ENCODE data around the gene SLC25A38. TPM values are rescaled to one million over a fixed set of nuclear protein-coding genes. Genes with fewer than 3 reads are reported as not detected.
"Not testable (repeated sequence)": the region's sequence is repeated elsewhere in the genome, so short reads cannot be mapped to it uniquely, and the experiment has no call there.

SLC25A38 gene
- total RNA-seq, 1 experiment from 2014 or later: 24.1 TPM

DNA sequence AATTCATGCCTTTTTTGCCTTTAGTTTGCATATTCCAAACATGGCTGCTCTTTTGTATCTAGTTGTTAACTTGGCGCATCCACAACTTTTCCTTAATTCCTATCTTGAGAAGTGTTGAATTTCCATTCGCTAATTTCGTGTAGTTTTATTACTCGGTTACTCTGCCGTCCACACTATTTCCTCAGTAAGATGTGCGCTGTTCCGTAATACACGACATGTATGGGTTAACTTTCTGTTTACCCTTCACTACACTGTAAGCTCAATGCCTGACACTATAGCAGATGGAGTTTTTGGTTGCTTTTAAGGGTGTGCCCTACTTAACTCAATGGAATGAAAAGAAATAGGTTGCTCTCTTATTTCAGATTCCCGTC is 24.1 kb downstream of the SLC25A38 start:
- DNase-seq (ENCODE audit: low spot score): no peak

DNA sequence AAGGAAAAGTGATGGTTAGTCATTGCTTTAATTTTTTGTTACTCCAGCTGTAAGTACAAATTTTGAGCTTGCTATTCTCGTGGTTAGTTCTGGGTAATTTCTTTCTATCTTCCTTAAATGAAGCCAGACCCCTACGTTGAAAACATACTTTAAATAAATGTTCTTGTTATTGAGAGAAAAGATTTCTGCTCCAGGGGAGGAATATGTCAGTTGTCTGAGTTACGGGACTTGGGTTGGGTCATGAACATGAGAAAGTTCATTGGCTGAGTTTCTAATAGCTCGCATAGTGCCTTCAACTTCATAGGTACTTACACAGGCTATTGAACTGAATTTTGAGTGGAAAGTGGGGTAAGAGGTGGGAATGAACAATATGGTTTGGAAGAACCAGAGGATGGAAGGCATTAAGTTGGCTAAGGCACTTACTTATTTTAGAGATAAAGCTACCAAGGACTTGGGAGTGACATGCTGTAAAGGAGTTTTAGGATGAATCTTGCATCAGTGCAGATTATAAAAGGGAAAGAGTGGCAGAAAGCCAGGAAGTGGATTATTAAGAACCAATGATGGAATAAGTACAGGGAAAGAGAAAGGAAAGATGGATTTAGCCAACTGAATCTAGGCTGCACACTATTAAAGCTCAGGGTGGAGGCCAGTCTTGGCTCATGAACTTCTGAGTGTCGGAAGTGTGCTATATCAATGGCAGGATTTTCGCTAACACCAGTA is 24.8 kb downstream of the SLC25A38 start:
- no peak for DNase-seq (ENCODE audit: low spot score)

DNA sequence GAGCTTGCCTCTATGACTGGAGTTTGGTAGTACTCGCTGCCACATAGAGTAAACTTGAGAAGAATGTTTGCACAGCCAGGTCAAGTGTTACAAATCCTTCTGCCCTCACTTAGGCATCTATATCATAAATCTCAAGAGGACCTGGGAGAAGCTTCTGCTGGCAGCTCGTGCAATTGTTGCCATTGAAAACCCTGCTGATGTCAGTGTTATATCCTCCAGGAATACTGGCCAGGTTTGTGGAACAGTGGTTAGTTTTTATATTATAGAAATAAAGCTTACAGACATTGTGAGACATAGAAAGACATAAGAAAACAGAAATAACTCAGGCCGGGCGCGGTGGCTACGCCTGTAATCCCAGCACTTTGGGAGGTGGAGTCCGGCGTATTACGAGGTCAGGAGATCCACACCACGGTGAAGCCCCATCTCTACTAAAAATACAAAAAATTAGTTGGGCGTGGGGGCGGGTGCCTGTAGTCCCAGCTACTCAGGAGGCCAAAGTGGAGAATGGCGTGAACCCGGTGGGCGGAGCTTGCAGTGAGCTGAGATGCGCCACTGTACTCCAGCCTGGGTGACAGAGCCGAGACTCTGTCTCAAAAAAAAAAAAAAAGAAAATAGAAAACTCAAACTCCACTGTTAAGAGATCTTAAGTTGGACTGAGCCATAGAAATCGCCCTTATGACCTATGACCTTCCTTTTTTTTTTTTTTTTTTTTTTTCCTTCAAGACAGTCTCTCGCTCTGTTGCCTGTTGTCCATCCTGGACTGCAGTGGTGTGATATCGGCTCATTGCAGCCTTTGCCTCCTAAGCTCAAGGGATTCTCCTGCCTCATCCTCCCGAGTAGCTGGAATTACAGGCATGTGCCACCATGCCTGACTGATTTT is 25.6 kb downstream of the SLC25A38 start:
- no peak for DNase-seq (ENCODE audit: low spot score)

DNA sequence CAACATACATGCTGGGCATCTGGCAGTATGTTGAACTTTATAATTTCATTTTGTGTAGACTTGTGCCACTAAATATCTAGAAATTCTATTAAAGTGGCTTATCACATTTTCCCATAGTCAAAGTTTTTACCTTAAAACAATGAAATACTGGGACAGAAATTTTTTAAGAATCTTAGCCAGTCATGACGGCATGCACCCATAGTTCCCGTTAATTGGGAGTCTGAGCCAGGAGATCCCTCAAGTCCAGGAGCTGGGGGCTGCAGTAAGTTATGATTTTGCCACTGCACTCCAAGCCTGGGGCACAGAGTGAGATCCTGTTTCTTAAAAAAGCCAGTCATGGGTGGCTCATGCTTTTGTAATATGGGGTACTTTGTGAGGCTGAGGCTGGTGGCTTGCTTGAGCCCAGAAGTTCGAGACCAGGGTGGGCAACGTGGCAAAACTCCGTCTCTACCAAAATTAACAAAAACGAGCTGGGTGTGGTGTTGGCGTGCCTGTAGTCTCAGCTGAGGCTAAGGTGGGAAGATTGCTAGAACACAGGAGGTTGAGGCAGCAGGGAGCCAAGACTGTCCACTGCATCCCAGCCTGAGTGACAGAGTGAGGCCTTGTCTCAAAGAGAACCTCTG is 26.5 kb downstream of the SLC25A38 start:
- DNase-seq (ENCODE audit: low spot score): no peak

DNA sequence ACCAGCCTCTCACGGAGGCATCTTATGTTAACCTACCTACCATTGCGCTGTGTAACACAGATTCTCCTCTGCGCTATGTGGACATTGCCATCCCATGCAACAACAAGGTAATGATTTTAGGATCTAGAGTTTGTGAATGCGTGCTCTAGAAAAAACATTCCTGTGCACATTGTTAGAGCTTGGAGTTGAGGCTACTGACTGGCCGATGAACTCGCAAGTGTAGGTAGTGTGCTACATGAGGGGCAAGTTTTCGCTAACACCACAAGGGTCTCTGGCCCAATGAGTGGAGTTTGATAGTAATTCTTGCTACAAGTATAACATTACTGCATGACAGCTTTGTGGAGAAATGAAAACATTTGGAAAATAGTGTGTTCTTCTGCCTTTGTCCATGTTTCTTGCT is 27.7 kb downstream of the SLC25A38 start:
- no peak for DNase-seq (ENCODE audit: low spot score)

DNA sequence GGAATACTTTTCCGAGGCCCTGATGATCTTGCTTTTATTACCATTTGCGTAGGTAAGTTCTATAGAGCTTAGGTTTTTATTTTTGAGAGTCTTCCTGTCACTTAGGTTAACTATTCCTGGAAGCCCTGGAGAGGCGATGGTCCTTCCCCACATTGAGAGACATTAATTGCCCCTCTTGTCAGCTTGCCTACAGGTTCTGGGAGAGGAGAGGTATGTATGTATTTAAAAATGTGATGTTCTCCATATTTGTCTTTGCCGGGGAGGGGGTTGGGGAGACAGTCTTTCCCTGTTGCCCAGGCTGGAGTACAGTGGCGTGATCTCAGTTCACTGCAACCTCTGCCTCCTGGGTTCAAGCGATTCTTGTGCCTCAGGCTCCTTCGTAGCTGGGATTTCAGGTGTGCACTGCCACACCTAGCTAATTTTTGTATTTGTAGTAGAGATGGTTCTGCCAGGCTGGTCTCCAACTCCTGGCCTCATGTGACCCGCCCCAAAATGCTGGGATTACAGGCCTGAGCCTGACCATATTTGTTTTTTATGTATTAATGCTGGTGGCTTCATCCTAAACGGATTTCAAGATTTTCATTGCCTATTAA is 29.6 kb downstream of the SLC25A38 start:
- no peak for DNase-seq (ENCODE audit: low spot score)

DNA sequence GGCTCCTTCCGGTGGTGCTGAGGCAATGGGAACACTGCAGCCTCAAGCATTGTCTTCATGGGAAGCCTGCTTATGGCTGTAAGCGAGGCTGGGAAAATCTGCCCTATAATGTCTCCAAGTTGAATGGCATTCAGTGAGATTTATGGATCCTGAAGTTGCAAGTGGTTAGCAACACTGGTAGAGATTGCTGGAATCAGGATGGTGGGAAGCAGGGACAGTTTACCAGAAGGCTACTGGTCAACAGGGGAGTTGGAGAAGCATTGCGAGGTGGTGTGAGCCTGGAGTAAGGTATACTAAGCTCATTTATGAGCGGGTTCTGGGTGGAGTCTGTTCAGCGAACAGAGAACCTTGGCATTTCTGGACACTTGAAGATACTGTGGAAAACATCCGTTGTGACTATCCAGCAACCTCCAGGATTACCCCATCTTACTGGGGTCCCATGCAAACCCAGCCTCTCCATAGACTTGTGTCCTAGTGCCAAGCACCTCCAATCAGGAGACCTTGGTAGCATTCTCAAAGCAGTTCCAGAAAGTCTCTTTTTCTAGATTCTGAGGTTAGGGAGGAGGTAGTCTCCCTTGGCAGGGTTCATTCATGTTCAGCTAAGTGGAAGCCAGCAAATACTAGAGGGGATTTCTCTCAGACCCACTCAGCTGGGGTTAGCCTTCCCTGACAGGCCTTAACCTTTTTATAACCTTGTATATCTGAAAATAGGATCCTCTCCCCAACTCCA is 30.7 kb downstream of the SLC25A38 start:
- peak; percentile 25 for DNase-seq (ENCODE audit: low spot score)

DNA sequence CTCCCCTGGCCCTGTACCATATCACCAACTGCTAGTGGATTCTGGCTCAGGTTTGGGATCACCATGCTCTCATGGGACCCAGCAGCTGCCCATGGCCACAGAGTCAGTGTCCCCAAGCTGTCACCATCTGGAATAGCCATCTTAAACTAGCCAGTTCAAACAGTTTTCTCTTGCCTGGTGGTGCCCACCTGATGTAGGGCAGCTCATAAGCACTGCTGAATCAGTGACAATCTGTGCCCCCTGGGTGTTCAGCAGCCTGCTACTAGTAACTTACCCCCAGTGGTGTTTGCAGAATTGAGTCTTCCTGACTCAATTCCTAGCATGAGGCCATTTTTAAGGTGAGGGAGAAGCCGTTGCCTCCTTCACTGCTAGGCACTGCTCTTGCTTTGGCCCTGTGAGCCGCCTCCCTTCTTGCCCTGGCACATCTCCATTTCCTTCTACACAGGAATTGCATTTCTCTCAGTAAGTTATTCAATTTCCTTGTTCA is 31.3 kb downstream of the SLC25A38 start:
- DNase-seq (ENCODE audit: low spot score): peak; percentile 26

DNA sequence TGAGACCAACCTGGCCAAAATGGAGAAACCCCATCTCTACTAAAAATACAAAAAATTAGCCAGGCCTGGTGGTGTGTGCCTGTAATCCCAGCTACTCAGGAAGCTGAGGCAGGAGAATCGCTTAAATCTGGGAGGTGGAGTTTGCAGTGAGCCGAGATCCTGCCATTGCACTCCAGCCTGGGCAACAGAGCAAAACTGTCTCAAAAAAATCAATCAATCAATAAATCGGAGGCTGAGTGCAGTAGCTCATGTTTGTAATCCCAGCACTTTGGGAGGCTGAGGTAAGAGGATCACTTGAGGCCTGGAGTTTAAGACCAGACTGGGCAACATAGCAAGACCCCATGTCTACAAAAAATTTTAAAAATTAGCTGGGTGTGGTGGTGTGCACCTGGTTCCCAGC is 32.1 kb downstream of the SLC25A38 start:
- DNase-seq (ENCODE audit: low spot score): not testable (repeated sequence)

DNA sequence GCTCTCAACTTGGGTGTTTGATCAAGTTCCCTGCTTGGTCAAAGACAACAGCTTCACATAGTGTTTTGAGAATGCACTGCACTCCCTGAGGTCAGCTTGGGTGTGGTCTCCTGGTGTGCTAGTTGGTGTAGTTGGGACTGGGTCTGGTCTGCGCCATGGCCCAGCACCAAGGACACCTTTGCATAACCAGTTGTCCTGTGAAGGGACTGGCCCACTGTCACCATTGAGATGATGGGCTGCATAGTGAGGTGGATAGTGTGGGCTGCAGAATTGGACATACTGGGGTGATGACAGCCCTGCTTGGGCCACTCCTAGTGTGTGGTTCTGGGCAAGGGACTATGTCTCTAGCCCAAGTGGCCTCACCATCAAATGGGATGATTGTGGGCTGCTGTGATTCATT is 32.8 kb downstream of the SLC25A38 start:
- no peak for DNase-seq (ENCODE audit: low spot score)

DNA sequence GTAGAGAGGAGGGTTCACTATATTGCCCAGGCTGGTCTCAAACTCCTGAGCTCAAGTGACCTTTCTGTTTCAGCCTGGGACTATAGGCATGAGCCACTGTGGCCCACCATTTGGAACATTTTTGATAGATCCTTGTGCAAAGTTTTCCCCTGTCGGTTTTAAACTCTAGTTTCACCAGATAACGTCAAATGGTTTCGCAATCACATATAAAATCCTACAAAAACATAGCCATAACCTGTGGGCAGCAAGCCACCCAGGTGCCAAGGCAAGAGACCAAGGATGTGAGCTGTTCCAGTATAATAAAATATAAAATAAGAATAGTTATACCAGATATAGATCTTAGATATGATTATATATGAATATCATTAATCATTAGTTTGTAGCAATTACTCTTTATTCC is 33.8 kb downstream of the SLC25A38 start:
- not testable (repeated sequence) for DNase-seq (ENCODE audit: low spot score)

DNA sequence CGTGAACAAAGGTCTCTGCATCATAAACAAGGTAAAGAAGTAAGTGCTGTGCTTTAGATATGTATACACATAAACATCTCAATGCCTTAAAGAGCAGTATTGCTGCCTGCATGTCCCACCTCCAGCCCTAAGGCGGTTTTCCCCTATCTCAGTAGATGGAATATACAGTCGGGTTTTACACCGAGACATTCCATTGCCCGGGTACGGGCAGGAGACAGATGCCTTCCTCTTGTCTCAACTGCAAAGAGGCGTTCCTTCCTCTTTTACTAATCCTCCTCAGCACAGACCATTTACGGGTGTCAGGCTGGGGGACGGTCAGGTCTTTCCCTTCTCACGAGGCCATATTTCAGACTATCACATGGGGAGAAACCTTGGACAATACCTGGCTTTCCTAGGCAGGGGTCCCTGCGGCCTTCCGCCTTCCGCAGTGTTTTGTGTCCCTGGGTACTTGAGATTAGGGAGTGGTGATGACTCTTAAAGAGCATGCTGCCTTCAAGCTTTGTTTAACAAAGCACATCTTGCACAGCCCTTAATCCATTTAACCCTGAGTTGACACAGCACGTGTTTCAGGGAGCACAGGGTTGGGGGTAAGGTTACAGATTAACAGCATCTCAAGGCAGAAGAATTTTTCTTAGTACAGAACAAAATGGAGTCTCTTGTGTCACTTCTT is 35.5 kb downstream of the SLC25A38 start:
- not testable (repeated sequence) for DNase-seq (ENCODE audit: low spot score)

DNA sequence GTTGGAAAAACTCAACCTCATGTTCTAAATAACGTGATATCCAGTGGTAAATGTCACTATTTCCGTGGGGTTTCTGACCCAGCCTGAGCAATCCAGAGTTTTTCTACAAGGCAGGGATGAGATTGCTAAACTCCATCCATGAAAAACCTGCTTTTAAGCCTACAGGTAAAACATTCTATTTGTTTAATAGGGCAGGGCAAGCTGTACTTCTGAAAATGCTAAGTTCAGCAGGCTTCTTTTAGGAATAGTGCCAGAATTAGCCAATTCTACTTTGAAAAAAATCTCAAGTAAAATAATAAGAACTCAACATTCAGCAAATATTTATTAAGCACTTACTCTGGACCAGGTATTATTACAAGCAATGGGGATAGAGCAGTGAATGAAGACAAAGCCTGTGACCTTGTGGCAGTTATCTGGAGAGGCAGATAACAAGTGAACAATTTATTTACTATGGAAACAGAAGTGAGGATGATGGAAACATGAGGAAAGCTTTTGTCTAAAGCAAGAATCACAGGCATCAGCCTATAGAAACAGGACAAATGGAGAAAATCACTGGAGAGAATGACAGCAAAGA is 36.7 kb downstream of the SLC25A38 start:
- DNase-seq (ENCODE audit: low spot score): no peak

DNA sequence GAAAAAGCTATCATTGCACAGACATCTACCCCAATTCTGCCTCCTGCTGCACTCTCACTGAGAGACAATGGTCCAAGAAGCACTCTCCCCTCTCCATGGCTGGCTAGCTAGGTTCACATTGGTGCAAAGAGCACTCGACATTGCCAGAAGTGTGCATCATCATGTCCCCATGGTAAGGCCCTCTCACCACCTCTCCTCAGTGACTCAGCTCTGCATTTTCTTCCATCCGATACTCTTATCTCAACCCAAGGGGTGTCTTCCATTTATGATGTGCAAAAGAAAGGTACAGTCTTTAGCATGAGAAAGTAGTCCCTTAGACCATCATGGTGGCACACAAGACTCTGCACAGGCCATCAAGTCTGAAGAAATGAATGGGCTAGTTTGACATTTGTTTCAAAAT is 37.4 kb downstream of the SLC25A38 start:
- no peak for DNase-seq (ENCODE audit: low spot score)

DNA sequence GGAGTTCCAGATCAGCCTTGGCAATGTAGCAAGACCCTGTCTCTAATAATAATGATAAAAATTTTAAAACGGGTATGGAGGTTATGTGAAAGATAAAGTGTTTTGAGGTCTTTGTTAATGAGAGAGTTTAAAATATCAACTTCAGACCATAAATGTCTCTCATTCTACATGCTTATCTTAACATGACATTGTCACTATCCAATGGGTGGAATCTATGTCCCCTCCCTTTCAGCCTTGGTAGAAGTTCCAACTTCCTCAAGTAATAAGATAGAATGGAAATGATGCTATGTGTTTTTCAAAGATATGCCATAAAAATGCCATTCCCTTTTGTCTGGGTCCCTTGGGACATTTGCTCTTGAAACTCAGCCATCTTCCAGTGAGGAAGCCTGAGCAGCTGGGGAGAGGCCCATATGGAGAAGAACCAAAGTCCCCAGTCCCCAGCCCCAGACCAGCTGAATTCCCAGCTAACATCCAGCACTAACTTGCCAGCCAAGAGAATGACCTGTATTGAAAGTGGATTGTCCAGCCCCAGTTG is 40.3 kb downstream of the SLC25A38 start:
- DNase-seq (ENCODE audit: low spot score): no peak

DNA sequence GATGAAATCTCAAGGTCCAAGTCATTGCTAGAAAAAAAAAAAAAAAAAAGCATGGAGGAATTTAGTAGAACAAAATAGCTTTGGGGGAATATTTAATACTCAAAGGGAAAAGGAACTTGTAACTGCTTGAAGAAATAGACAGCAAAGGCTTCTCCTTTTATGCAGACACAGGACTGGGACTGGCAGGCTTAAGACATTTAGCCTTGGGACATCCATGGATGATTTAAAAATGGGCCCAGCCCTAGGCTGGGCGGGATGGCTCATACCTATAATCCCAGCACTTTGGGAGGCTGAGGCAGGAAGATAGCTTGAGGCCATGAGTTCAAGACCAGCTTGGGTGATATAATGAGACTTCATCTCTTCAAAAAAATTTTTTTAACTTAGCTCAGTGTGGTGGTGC is 43.1 kb downstream of the SLC25A38 start:
- DNase-seq (ENCODE audit: low spot score): no peak

DNA sequence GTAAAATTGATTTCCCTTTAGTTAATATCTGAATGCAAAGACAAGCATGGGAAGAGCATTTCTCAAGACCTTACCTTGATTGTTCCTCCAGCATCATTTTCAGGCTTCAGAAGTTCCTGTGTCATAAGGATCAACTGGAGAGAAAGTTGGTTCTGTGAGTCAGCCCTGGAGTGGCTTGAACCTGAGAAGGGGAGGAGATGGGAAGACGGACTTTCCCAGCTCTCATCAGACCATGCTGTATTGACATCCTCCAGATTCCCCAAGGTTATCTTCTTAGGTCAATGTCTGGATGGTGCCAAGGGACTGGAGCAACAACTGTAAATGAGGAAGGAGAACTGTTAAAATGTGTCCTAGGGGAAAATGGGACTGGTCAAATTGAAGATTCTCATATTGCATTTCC is 44.3 kb downstream of the SLC25A38 start:
- DNase-seq (ENCODE audit: low spot score): no peak

DNA sequence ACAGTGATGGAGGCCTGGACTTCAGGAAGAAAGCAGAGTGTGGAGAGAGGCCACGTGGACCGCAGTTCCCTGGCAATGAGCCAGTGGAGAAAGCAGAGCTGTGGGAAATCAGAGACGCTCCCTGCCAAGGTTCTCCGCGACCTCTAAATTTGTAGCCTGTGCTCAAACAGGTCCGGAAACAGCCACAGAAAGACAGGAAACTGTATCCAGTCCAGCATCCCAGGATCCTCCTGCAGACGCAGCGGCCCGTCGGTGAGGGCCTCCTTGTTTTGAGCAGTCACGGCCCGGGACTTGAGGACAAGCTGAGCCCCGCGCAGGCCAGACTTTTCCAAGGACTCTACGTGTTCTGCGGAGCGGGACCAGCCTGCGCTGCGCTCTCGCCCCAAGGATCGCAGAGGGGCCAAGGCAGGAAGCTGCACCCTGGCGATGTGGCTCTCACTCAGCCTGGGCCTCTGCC is 45.6 kb downstream of the SLC25A38 start:
- no peak for DNase-seq (ENCODE audit: low spot score)

DNA sequence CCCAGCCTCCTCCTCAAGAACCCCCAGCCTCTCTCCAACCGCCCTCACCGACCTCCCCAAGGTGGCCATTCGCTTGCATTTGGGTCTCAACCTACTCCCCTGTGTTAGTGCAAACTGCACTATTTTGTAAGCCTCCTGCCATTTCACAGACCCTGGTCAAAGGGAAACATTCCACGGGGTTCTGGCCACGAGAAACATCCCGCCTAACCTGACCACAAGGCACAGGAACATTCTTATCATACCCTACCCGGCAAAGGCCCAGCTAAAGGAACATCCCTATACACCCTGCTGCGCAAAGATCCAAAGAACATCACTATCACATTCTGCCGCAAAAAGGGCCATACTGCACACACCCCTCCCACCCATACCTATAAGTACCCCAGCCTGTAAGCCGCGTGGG is 46.3 kb downstream of the SLC25A38 start:
- DNase-seq (ENCODE audit: low spot score): no peak

DNA sequence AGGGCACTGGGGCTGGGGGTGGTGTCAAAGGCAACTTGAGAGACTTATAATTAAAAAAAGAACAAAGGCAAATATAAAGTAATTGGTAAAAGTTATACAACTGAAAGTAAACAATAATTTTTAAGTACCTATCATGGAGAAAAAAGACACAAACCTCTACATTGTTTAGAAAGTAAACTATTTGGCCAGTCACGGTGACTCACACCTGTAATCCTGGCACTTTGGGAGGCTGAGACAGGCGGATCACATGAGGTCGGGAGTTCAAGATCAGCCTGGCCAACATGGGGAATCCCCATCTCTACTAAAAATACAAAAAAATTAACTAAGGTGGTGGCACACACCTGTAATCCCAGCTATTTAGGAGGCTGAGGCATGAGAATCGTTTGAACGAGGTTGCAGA is 49.2 kb downstream of the SLC25A38 start:
- DNase-seq (ENCODE audit: low spot score): no peak
